ENCODE results near the gene GPX4.
A peak's percentile ranks its signal among the peaks of the same experiment; 100 is the strongest.

The GPX4 gene

GRCh38 chr19:1084024-1084868 lies 19.5 kb upstream of the GPX4 start:
- no peak for DNase-seq

GRCh38 chr19:1085053-1085658 lies 18.6 kb upstream of the GPX4 start:
- DNase-seq = no peak

- DNase-seq = no peak
These were observed 17.9 kb upstream of the GPX4 start for GRCh38 chr19:1085676-1086442.

- no peak for DNase-seq
These were observed 17.2 kb upstream of the GPX4 start for GRCh38 chr19:1086613-1087012.

GRCh38 chr19:1087813-1088415 lies 15.9 kb upstream of the GPX4 start:
- DNase-seq = no peak

- no peak for DNase-seq
These were observed 15.3 kb upstream of the GPX4 start for GRCh38 chr19:1088416-1089010.

GRCh38 chr19:1089126-1089771 lies 14.5 kb upstream of the GPX4 start:
- DNase-seq = no peak

GRCh38 chr19:1089891-1090290 lies 13.9 kb upstream of the GPX4 start:
- no peak for DNase-seq

GRCh38 chr19:1090731-1091543 lies 12.9 kb upstream of the GPX4 start:
- no peak for DNase-seq

GRCh38 chr19:1091544-1092175 lies 12.1 kb upstream of the GPX4 start:
- DNase-seq = no peak

- no peak for DNase-seq
These were observed 10.5 kb upstream of the GPX4 start for GRCh38 chr19:1093330-1093729.

GRCh38 chr19:1093811-1094553 lies 9.8 kb upstream of the GPX4 start:
- DNase-seq = no peak

GRCh38 chr19:1094655-1094977 lies 9.2 kb upstream of the GPX4 start:
- no peak for DNase-seq

- DNase-seq = peak; percentile 86
These were observed 8.7 kb upstream of the GPX4 start, which contains the start of gene POLR2E for GRCh38 chr19:1094978-1095701. POLR2E (minus strand) TSS chr19:1095375; CDS start chr19:1095315, 60 bp downstream.

- no peak for DNase-seq
These were observed 6.0 kb upstream of the GPX4 start for GRCh38 chr19:1097810-1098176.

- DNase-seq = peak; percentile 16
These were observed 5.4 kb upstream of the GPX4 start for GRCh38 chr19:1098177-1099051.

GRCh38 chr19:1101337-1101698 lies 2.5 kb upstream of the GPX4 start:
- no peak for DNase-seq

- no peak for DNase-seq
These were observed 1.2 kb upstream of the GPX4 start for GRCh38 chr19:1102407-1103131.
